ENCODE data around the gene CAB39L.

Gene CAB39L

DNA sequence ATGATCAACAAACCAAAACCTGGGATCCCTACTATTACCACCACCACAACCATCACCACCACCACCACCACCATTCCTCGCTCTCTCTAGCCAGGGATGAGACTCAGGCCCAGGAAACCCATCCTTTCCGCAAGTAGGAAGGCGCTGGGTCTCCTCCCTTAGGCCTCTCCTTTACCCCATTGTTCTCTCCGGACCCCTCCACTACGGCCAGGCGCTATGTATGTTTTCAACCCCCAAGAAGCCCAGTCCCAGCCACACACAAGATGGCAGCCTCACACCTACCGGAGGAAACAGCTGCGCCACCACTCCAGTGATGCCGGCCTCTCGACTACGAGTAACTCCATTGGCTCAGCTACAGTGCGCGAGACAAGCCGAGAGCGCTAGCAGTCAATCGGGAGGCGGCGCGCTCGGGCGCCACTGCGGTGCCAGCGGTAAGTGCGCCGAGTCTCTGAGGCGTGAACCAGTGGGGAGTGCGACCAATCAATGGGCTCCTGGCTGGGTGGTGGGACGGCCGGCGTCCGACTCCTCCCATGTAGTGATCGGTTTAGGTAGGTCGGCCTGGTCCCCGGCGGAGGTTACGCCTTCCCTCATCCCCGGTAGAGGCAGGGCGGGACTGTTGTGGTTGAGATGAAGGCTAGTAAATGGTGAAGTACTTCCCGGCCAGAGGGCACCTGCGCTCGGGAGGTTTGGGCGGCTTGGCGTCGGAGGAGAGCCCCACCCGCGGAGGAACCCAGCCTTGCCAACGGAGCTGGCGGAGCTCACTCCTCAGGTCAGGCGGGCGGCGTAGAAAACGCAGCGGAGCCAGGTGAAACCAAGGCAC lies at the start of gene CAB39L, which contains the start of gene SETDB2:
Gene CAB39L (minus strand): TSS at position 361 of the 820 bp plus-strand sequence. CDS start 61,154 bp downstream, outside the sequence.
Gene SETDB2 (plus strand): TSS at position 571 of the 820 bp plus-strand sequence. CDS start 7,620 bp downstream, outside the sequence.
- peak; percentile 97 for DNase-seq

DNA sequence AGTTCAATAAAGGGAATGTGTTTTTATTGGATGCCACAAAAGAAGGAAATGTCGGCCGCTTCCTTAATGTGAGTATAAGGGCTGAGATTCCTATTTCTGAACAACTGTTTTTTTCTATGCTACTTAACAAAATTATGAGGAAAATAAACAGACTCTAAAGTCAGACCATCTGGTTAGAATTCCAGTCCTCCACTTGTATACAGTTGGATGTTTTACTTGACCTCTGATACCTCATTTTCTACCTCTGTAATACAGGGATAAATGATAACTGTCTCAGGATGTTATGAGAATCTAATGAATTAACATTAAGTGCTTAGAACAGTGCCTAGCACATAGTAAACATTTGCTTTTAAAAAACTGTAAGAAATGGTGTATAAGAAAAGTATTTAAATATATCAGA lies 44.7 kb upstream of the CAB39L start:
- DNase-seq = no peak

DNA sequence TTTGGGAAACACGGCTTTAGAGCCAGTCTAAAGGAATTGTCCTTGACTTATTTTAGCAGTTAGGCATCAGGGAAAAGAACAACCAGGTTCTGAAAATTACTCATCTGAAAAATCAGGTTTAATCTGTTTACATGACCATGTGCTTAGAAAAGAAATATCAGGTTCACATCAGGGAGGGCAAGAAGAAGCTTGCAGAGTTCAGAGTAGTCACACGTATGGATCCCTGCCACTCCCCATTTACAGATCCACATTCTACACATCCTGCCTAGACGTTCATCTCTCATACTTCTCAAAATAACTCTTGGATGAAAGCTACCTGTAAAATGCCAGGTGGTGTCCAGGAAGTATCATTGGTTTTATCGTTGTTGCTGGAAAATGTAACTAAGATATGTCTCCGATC lies 37.9 kb upstream of the CAB39L start:
- DNase-seq = no peak

DNA sequence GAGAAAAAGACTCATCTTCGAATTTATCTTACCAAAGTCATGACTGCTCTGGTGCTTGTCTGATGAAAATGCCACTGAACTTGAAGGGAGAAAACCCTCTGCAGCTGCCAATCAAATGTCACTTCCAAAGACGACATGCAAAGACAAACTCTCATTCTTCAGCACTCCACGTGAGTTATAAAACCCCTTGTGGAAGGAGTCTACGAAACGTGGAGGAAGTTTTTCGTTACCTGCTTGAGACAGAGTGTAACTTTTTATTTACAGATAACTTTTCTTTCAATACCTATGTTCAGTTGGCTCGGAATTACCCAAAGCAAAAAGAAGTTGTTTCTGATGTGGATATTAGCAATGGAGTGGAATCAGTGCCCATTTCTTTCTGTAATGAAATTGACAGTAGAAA lies 32.7 kb upstream of the CAB39L start:
- no peak for DNase-seq

DNA sequence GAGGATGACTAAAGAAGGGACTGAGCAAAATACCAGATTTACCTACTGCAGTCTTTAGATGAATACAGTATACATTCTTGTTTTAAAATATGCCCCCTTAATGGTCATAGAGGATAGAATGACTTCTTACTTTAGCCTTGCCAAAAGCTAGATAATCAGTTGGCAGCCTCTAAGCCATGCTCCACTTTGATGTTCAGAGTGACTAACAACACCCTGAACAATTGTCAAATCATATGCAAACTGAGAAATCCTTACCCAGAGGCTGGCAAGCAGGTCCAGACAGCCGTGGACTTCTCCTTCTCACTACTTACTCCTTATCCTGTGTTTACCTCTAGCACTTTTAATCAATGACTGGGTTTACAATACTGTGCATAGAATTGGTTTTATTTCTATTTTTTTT lies 28.3 kb upstream of the CAB39L start:
- no peak for DNase-seq

DNA sequence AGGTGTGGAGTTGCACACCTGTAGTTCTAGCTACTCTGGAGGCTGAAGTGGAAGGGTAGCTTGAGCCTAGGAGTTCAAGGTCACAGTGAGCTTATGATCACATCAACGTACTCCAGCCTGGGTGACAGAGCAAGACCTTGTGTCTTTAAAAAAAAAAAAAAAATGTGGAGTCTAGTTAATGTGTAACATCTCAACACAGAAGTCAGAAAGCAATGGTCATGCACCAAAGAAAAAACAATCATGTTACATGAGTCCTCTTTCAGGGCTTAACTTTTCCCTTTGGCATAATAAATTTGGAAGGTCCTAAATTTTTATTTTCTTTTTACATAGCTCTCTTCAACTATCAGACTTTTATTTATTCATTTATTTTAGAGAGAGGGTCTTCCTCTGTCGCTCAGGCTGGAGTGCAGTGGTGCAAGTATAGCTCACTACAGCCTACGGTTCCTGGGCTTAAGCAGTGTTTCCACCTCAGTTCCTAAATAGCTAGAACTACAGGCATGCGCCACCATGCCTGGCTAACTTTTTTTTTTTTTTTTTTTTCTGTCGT lies 22.5 kb upstream of the CAB39L start:
- DNase-seq = no peak

DNA sequence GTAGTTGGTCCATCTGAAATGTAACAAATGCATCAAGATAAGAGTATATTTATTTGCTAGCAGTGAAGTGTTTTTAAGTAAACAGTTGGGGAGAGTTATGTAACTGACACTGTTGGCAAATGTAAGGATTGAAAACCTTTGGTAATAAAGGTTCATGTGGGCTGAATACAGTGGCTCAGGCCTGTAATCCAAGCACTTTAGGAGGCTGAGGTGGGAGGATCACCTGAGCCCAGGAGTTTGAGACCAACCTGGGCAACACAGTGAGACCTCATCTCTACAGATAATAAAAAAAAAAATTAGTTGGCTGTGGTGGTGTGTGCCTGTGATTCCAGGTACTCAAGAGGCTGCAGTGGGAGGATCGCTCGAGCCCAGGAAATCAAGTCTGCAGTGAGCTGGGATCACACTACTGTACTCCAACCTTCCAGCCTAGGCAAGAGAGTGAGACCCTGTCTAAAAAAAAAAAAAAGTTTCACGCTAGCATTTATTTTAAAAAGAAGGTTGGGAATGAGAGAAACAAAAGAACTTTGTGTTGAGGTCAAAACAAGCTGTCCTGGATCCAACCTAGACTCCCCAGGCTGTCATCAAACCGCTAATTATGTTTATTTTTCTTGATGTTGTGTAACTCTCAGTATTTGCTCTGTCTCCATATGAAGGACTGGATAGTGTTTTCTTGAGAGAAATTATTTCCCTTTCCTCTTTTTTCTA lies 20.9 kb upstream of the CAB39L start:
- DNase-seq = no peak

DNA sequence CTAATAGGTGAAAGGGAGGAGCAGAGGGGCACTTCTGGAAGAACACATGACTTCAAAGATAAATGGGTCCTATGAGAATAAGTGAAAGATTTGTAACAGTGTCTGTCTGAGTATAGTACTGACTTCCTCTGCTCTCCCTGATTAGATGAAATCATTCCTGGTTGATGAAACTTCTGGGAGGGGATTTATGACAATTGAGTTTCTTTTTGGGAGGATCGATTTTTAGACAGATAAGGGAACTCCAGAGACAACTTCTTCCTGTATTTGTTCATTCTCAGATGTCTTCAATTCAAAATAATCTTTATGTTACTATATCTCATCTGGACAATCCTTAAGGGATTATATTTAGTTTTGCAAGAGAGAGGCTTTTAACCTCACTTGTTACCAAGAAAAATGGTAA lies 20.2 kb upstream of the CAB39L start:
- DNase-seq = no peak

DNA sequence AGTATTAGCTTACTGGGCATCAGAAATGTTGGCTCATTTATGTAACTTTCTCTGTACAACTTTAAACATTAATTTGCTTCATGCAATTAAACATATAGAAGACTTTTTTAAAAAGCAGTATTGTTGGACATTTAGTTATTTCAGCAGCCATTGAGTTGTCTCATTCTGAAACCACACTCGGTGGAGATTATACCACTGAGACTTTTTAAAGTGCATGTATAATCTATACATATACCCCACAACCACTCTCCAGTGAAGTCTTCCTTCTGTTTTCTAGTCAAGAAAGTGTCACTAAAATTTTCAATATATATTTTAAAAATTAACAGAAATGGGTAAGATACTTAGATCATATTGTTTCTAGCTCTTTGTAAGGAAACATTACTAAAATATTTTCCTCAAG lies 15.7 kb upstream of the CAB39L start:
- DNase-seq = no peak

DNA sequence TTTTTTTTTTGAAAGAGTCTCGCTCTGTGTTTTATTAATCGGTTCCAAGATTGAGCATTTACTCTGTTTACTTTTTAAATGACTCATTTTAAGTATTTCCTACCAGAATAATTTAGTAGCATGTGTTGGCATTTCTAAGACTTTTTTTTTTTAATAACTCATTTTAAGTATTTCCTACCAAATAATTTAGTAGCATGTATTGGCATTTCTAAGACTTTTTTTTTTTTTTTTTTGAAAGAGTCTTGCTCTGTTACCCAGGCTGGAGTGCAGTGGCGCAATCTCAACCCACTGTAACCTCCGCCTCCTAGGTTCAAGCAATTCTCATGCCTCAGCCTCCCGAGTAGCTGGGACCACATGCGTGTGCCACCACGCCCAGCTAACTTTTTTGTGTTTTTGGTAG lies 13.4 kb upstream of the CAB39L start:
- no peak for DNase-seq

DNA sequence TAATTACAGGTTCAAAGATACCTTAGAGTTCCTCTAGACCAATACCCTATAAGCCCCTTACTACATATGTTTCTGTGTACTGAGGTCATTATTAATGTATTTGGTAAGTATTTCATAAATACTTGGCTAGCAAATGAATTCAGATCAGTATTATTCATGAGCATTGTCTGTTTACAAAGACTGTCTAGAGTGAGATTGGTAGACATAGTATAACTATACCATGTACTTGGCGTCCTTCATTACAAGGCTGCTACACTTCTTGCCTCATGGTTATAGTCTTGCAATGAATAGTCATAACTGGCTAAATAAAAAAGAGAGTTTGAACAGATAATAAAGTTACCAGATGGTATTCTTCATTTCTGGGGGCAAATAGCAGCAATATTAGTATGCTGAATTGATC lies 12.3 kb upstream of the CAB39L start:
- DNase-seq = no peak

DNA sequence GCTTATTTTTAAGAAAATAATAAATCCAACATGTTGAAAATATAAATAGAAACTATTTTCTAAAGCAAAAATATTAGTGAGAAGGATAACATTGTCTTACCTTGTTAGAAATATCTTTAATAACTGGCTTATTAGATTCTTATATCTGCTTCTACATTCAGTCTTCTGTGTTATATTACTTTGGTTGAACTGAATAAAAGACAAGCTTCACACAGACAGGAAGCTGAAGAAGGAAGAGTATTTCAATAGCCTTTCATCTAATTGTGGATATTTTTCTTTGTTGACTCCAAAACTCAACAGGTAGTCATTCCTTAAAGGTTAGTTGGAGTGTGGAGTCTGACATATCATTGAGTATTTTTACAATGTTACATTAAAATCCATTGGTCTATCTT lies 11.1 kb upstream of the CAB39L start:
- DNase-seq = no peak

DNA sequence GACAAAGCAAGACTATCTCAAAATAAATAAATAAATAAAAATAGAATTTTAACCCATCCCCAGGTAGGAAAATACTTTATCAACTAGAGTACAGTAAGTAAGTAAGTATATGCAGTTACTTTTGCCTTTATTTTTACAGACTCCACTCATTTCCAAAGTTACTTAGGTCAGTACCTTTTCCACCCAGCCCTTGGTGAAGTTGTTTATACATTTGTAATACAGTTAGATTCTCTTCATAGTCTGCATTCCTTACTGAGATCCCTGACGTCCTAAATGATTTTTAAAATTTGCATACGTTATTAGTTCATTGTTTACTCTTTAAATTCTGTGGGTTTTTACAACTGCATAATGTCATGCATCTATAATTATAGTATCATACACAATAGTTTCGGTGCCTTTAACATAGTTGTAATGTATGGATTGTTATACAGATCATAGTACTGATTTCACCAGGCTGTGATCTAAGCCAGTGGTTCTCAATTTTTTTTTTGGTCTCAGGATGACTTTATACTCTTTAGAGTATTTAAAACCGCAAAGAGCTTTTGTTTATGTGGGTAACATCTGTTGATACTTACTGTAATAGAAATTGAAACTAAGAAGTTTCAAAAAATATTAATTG lies 10.6 kb upstream of the CAB39L start:
- DNase-seq = no peak

DNA sequence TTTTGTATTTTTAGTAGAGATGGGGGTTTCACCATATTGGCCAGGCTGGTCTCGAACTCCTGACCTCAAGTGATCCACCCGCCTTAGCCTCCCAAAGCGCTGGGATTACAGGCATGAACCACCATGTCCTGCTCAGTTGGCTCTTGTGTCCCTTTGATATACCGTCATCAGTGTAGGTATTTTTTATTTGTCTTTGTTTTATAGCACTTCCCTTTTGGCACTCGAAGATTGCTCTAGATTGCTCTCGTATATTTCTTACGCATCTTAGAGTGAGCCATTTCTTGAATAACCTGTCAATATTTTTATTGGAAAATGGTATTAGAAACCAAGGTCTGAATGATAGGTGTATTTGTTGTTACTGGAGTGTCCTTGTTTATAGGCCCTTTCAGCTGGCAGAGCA lies 9.6 kb upstream of the CAB39L start:
- no peak for DNase-seq

DNA sequence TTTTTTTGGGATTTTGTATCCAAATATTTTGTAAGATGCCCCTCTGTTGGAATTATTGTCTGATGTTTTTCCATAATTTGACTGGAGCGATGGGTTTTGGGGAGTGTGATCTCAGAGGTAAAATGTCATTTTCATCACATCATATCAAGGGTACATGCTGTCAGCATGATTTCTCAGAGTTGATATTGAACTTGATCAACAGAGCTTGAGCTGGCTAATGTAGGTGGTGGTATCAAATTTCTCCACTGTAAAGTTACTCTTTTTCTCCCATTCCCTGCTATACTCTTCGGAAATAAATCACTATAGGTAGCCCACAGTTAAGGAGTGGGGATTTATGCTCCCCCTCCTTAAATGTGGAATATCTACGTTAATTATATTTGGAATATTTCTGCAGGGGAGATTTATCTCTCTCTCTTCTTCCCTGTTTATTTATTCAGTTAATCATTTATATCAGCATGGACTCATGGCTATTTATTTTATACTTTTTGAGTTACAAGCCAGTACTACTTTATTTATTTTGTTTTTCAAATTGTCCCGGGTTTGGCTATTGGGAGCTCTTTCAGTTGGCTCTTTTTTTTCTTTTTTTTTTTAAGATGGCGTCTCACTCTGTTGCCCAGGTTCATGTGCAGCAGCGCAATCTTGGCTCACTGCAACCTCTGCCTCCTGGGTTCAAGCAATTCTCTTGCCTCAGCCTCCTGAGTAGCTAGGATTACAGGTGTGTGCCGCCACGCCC lies 9.0 kb upstream of the CAB39L start:
- DNase-seq = no peak

DNA sequence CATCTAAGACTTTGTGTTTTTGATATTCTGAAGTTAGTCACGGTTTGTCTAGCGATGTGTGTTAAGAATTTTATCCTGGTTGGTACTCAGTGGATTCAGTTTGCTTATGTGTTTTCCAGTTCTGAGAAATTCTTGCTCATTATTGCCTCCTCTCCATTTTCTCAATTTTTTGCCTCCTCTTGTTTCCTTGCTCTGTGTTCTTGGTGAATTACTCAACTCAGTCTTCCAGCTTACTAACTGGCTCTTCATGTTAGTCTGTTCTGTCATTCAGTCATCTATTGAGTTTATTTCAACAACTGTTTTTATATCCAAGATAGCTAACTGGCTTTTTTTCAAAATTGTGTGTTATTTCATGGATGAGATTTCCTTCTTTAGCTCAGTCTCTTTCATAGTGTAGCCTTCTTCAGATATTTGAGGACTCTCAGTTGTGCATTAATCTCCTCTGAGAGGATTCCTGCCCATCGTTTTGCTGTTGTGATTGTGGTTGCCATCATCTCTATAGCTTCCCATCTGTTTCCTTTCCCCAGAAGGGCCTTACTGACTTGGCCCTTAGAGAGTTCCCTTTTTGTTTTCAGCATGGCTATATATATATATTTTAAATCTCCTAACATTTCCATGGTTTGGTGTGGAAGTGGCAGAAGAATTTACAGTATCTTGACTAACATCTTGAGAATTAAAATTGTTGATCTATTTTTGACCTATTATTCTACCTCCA lies 6.4 kb upstream of the CAB39L start:
- no peak for DNase-seq

DNA sequence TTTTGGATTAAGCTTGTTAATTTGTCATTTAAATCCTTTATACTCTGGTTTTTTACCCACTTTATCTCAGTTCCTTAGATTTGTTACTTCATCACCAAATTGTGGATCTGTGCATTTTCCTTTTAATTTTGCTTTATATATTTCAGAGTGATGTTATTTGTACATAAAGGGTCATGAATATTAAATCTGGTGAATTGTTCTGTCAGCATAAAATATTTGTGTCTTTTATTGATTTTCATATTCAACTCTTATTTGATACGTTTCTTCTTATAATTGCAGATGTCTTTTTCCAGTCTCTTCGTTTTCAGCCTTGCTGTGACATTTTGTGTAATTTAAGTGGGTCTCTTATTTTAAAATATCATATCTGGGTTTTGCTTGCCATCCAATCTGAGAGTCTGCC lies 4.9 kb upstream of the CAB39L start:
- DNase-seq = no peak

DNA sequence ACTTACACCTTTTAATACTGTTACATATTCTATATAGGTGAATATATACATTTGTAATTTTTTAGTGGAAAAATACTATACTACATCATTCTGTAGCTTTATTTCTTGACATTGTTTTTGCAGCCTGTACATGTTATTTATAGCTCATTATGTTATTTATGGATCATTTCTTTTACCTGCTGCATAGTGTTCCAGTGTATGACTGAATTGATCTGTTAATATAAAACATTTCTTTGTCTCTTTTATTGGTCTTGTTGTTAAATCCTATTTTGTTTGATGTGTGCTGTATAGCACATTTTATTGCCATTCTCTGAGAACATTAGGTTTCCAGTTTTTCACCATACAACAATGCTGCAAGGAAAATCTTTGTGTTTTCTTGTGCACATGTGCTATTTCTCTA lies 2.6 kb upstream of the CAB39L start:
- DNase-seq = no peak

DNA sequence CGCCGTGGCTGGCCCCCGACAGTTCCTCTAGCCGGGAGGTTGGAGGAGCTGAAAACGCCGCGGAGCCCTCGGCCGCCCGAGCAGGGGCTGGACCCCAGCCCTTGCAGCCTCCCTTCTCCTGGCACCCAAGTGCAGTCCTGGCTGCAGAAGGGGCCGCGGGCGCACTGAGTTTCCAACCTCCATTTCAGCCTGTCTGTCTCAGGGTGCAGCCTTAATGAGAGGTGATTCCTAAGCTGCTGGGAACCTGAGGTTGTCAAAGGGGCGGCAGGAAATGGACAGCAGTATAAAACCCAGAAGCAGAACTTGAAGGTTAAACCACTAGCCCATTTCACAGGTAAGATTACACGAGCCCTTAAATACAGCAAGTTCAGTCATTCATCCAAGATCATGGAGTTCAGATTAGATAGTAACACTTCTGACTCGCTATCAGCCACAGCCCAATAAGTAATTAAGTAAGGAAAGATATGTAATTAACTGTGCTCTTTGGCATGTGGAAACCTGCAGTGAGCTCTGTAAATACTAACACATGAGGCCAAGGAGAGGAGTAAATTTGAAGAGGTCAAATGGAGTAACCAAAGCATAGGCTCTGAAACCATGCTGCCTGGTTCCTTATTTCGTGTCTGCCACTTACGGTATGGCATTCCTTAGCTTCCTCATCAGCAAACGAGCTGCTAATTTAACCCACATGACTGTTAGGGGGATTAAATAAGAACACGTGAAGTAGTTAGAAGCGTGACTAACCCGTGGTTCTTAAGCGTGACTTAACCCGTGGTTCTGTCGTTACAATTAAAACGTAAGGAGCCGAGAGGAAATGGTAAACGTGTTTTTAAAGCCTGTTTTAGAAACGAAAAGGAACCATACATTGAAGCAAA lies 896 bp upstream of the CAB39L start:
- no peak for DNase-seq

DNA sequence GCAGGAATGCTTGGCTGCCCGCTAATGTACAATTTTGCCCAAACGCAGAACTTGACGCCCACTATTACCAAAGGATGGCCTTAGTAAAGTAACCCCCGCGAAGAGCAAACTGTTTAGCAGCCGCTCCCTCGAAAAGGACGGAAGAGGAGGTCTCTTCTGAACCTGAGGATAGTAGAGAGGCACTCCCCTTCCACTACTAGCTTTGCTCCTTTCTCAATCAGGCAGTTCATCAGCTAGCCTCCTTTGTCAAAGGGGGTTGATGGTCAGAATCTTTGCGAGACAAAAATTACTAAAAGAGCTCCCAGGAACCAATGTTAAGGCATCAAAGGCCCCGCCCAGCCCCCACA lies 534 bp downstream of the CAB39L start:
- DNase-seq = peak; percentile 41

DNA sequence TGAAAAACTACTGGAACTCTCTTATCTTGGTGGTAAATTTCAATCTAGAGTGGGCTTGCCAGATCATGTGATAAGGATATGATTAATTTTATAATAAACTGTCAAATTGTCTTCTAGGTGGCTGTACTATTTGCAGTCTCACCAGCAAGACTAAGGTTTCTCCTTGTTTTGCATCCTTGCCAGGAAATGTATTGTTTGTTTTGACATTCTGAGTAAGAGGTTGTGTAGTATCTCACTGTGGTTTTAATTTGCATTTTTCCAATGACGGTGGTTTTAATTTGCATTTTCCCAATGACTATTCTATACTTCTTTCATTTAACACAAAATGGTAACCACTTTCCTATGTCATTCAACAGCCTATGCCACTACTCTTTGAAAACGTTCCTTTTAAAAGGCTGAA lies 2.0 kb downstream of the CAB39L start:
- DNase-seq = no peak
